IPS-18a (cell line): Measurements from ENCODE around the gene RBMY1A1.
"Not testable (repeated sequence)": the region's sequence is repeated elsewhere in the genome, so short reads cannot be mapped to it uniquely, and the experiment has no call there.

Experiments
- H3K27ac ChIP-seq: one replicate; pipeline ENCODE4 v1.5.1; 2013; ENCODE audit warnings: low read length
- H3K27me3 ChIP-seq: one replicate; pipeline ENCODE4 v1.6.1; 2013; ENCODE audit warnings: mild to moderate bottlenecking, low read length; ENCODE audit not compliant: control insufficient read depth, insufficient read depth
- H3K36me3 ChIP-seq: one replicate; pipeline ENCODE4 v1.6.1; 2013; ENCODE audit warnings: low read depth, low read length; ENCODE audit not compliant: control insufficient read depth
- H3K4me1 ChIP-seq: one replicate; pipeline ENCODE4 v1.6.1; 2013; ENCODE audit warnings: low read depth, low read length; ENCODE audit not compliant: control insufficient read depth
- H3K4me3 ChIP-seq: one replicate; pipeline ENCODE4 v1.5.1; 2013; ENCODE audit warnings: low read length
- H3K9ac ChIP-seq: one replicate; pipeline ENCODE4 v1.6.1; 2013; ENCODE audit warnings: mild to moderate bottlenecking, low read length, moderate library complexity
- H3K9me3 ChIP-seq: one replicate; pipeline ENCODE4 v1.6.1; 2013; ENCODE audit warnings: low read depth, low read length; ENCODE audit not compliant: control insufficient read depth

RBMY1A1 gene

GRCh38 chrY:21534579-21534978 lies at the start of gene RBMY1A1:
RBMY1A1 (plus strand) TSS chrY:21534879; CDS start chrY:21536892, 2,013 bp downstream.
- not testable (repeated sequence) for H3K27ac ChIP-seq, H3K27me3 ChIP-seq, H3K9ac ChIP-seq, H3K4me1 ChIP-seq, H3K4me3 ChIP-seq, H3K36me3 ChIP-seq, H3K9me3 ChIP-seq

- not testable (repeated sequence) for H3K4me3 ChIP-seq, H3K9ac ChIP-seq, H3K27me3 ChIP-seq, H3K4me1 ChIP-seq, H3K27ac ChIP-seq, H3K9me3 ChIP-seq, H3K36me3 ChIP-seq
Observed at GRCh38 chrY:21511038-21511437, 23.6 kb upstream of the RBMY1A1 start, which contains the start of gene RBMY1B. RBMY1B (plus strand) TSS chrY:21511338; CDS start chrY:21513351, 2,013 bp downstream.

GRCh38 chrY:21559316-21559984 lies 24.8 kb downstream of the RBMY1A1 start:
- H3K9ac ChIP-seq, H3K36me3 ChIP-seq, H3K27ac ChIP-seq, H3K9me3 ChIP-seq, H3K4me3 ChIP-seq, H3K27me3 ChIP-seq, H3K4me1 ChIP-seq: not testable (repeated sequence)

- Histone ChIP-seq H3K27ac (no peak overlapping the region), H3K9ac (no peak overlapping the region), H3K27me3 (no peaks in the 10 kb centered on the region), H3K4me1 (no peaks in the 10 kb centered on the region), H3K4me3 (no peak overlapping the region), H3K36me3 (no peaks in the 10 kb centered on the region), H3K9me3 (no peaks in the 10 kb centered on the region)
Observed at GRCh38 chrY:21585449-21585848, 50.8 kb downstream of the RBMY1A1 start.

- not testable (repeated sequence) for H3K4me1 ChIP-seq, H3K4me3 ChIP-seq, H3K9ac ChIP-seq, H3K27ac ChIP-seq, H3K27me3 ChIP-seq, H3K36me3 ChIP-seq, H3K9me3 ChIP-seq
Observed at GRCh38 chrY:21586454-21586853, 51.8 kb downstream of the RBMY1A1 start.

GRCh38 chrY:21592059-21592458 lies 57.4 kb downstream of the RBMY1A1 start:
- no peaks in the 10 kb centered on the region for H3K36me3 ChIP-seq

GRCh38 chrY:21596287-21596686 lies 61.6 kb downstream of the RBMY1A1 start:
- not testable (repeated sequence) for H3K27me3 ChIP-seq, H3K9ac ChIP-seq, H3K27ac ChIP-seq, H3K4me1 ChIP-seq, H3K9me3 ChIP-seq, H3K4me3 ChIP-seq, H3K36me3 ChIP-seq

More at GRCh38 chrY:21592059-21592458, 57.4 kb downstream of the RBMY1A1 start:
- no peak overlapping the region for H3K9ac ChIP-seq
- H3K9me3 ChIP-seq = no peaks in the 10 kb centered on the region
- H3K4me1 ChIP-seq = no peaks in the 10 kb centered on the region
- no peaks in the 10 kb centered on the region for H3K27me3 ChIP-seq
- H3K4me3 ChIP-seq = no peak overlapping the region
- H3K27ac ChIP-seq = no peak overlapping the region
